Measurements from ENCODE around the gene CYREN. TPM values are rescaled to one million over a fixed set of nuclear protein-coding genes. Genes with fewer than 3 reads are reported as not detected.

CYREN gene
- total RNA-seq, 2 experiments from 2014 or later = 14.0 to 15.8 TPM

GRCh38 chr7:135197906-135198655 lies 27.6 kb upstream of the CYREN start:
- Histone ChIP-seq H3K9me3 (ENCODE audit: control insufficient read depth in 1 of 2, insufficient read depth in 1 of 2, low read length in 2 of 2) (no peaks in the 10 kb centered on the region), H3K27me3 (ENCODE audit: control insufficient read depth in 1 of 2, insufficient read depth in 2 of 2, low read length in 2 of 2) (no peaks in the 10 kb centered on the region), H3K27ac (ENCODE audit: low read depth in 1 of 2, low read length in 2 of 2) (no peak overlapping the region), H3K36me3 (ENCODE audit: insufficient read depth, low read length) (peaks cover 92% of the 10 kb centered on the region), H3K4me3 (ENCODE audit: low read length) (no peak overlapping the region), H3K4me1 (ENCODE audit: insufficient read depth, low read length) (no peaks in the 10 kb centered on the region)
- Mint-ChIP-seq H3K27ac (no peak overlapping the region), H3K9me3 (no peaks in the 10 kb centered on the region), H3K4me1 (ENCODE audit: low read depth) (peaks cover 11% of the 10 kb centered on the region), H3K4me3 (no peak overlapping the region), H3K36me3 (ENCODE audit: low read depth) (peaks cover 98% of the 10 kb centered on the region), H3K27me3 (no peaks in the 10 kb centered on the region)
- TF ChIP-seq, protein P1, sequence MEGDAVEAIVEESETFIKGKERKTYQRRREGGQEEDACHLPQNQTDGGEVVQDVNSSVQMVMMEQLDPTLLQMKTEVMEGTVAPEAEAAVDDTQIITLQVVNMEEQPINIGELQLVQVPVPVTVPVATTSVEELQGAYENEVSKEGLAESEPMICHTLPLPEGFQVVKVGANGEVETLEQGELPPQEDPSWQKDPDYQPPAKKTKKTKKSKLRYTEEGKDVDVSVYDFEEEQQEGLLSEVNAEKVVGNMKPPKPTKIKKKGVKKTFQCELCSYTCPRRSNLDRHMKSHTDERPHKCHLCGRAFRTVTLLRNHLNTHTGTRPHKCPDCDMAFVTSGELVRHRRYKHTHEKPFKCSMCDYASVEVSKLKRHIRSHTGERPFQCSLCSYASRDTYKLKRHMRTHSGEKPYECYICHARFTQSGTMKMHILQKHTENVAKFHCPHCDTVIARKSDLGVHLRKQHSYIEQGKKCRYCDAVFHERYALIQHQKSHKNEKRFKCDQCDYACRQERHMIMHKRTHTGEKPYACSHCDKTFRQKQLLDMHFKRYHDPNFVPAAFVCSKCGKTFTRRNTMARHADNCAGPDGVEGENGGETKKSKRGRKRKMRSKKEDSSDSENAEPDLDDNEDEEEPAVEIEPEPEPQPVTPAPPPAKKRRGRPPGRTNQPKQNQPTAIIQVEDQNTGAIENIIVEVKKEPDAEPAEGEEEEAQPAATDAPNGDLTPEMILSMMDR (IDR thresholded peaks at IDR 0.05) = no peak
- ChIA-PET CTCF (no interaction called here), POLR2A (no interaction called here)
- ATAC-seq (ENCODE audit: poor library complexity) (no peak), DNase-seq (no peak)
- intact Hi-C loops (cut with DNase I, micrococcal nuclease) = no loop called here

- POLR2A ChIA-PET = no interaction called here
- no peaks in the 10 kb centered on the region for H3K27me3 ChIP-seq (ENCODE audit: control insufficient read depth in 1 of 2, insufficient read depth in 2 of 2, low read length in 2 of 2)
- Mint-ChIP-seq H3K27me3 (no peaks in the 10 kb centered on the region), H3K4me1 (ENCODE audit: low read depth) (peaks cover 7% of the 10 kb centered on the region), H3K36me3 (ENCODE audit: low read depth) (peaks cover 98% of the 10 kb centered on the region), H3K9me3 (no peaks in the 10 kb centered on the region), H3K27ac (no peak overlapping the region), H3K4me3 (no peak overlapping the region)
- no peak overlapping the region for H3K27ac ChIP-seq (ENCODE audit: low read depth in 1 of 2, low read length in 2 of 2)
- peaks cover 91% of the 10 kb centered on the region for H3K36me3 ChIP-seq (ENCODE audit: insufficient read depth, low read length)
- TF ChIP-seq, protein P1 (IDR thresholded peaks at IDR 0.05) = no peak
- DNase-seq (no peak), ATAC-seq (ENCODE audit: poor library complexity) (no peak)
- no peak overlapping the region for H3K4me3 ChIP-seq (ENCODE audit: low read length)
- intact Hi-C loops (cut with DNase I, micrococcal nuclease) = no loop called here
- CTCF ChIA-PET = no interaction called here
- no peaks in the 10 kb centered on the region for H3K4me1 ChIP-seq (ENCODE audit: insufficient read depth, low read length)
- H3K9me3 ChIP-seq (ENCODE audit: control insufficient read depth in 1 of 2, insufficient read depth in 1 of 2, low read length in 2 of 2) = no peaks in the 10 kb centered on the region
These were observed 26.8 kb upstream of the CYREN start for GRCh38 chr7:135197343-135197742.

- TF ChIP-seq, protein P1 (IDR thresholded peaks at IDR 0.05) = no peak
- no peaks in the 10 kb centered on the region for H3K9me3 Mint-ChIP-seq
- no peak for ATAC-seq (ENCODE audit: poor library complexity)
- Histone ChIP-seq H3K4me3 (ENCODE audit: low read length) (no peak overlapping the region), H3K36me3 (ENCODE audit: insufficient read depth, low read length) (peaks cover 83% of the 10 kb centered on the region), H3K4me1 (ENCODE audit: insufficient read depth, low read length) (no peaks in the 10 kb centered on the region), H3K9me3 (ENCODE audit: control insufficient read depth in 1 of 2, insufficient read depth in 1 of 2, low read length in 2 of 2) (no peaks in the 10 kb centered on the region), H3K27me3 (ENCODE audit: control insufficient read depth in 1 of 2, insufficient read depth in 2 of 2, low read length in 2 of 2) (no peaks in the 10 kb centered on the region), H3K27ac (ENCODE audit: low read depth in 1 of 2, low read length in 2 of 2) (no peak overlapping the region)
- peaks cover 97% of the 10 kb centered on the region for H3K36me3 Mint-ChIP-seq (ENCODE audit: low read depth)
- no peak overlapping the region for H3K27ac Mint-ChIP-seq
- DNase-seq = no peak
- H3K4me1 Mint-ChIP-seq (ENCODE audit: low read depth) = peaks cover 4% of the 10 kb centered on the region
- H3K4me3 Mint-ChIP-seq = no peak overlapping the region
- intact Hi-C loops (cut with DNase I, micrococcal nuclease) = no loop called here
- no peaks in the 10 kb centered on the region for H3K27me3 Mint-ChIP-seq
- ChIA-PET CTCF (interaction anchor here (0.6 kb wide), 1 partner anchor 11 kb away, joined by 3 read pairs; no protein-coding TSS in a partner anchor), POLR2A (no interaction called here)
These were observed 25.6 kb upstream of the CYREN start for GRCh38 chr7:135195968-135196629.

All from CD4-positive, alpha-beta T cell (primary cell).